Stimulated activated CD4-positive, alpha-beta T cell treated with anti-CD3 and anti-CD28 coated beads, Interleukin-12 subunit alpha, Interleukin-12 subunit beta, amount 100 ng/mL, for 4 hours (primary cell): ENCODE results near the gene ITPR2.
"Not testable (repeated sequence)": the region's sequence is repeated elsewhere in the genome, so short reads cannot be mapped to it uniquely, and the experiment has no call there.

Experiments used
- DNase-seq: peaks from one replicate; pipeline ENCODE4 v3.0.0-alpha.2; 2020

Gene ITPR2

GRCh38 chr12:26433701-26434100 is 399.3 kb downstream of the ITPR2 start:
- DNase-seq: not testable (repeated sequence)

GRCh38 chr12:26431211-26431610 is 401.8 kb downstream of the ITPR2 start:
- no peak for DNase-seq

- DNase-seq: not testable (repeated sequence)
Measured at GRCh38 chr12:26430596-26430995, 402.4 kb downstream of the ITPR2 start.

- DNase-seq: no peak
Measured at GRCh38 chr12:26429070-26429691, 403.8 kb downstream of the ITPR2 start.

GRCh38 chr12:26428420-26428819 is 404.6 kb downstream of the ITPR2 start:
- no peak for DNase-seq

GRCh38 chr12:26426652-26427051 is 406.3 kb downstream of the ITPR2 start:
- DNase-seq: no peak

- no peak for DNase-seq
Measured at GRCh38 chr12:26425587-26426260, 407.3 kb downstream of the ITPR2 start.

GRCh38 chr12:26422839-26423398 is 410.1 kb downstream of the ITPR2 start:
- no peak for DNase-seq

- no peak for DNase-seq
Measured at GRCh38 chr12:26416550-26416949, 416.4 kb downstream of the ITPR2 start.

GRCh38 chr12:26410689-26411088 is 422.3 kb downstream of the ITPR2 start:
- DNase-seq: no peak

GRCh38 chr12:26406813-26407212 is 426.2 kb downstream of the ITPR2 start:
- DNase-seq: no peak

- no peak for DNase-seq
Measured at GRCh38 chr12:26406391-26406790, 426.6 kb downstream of the ITPR2 start.

- DNase-seq: no peak
Measured at GRCh38 chr12:26403601-26404000, 429.4 kb downstream of the ITPR2 start.

- no peak for DNase-seq
Measured at GRCh38 chr12:26402648-26403047, 430.3 kb downstream of the ITPR2 start.

GRCh38 chr12:26401874-26402273 is 431.1 kb downstream of the ITPR2 start:
- no peak for DNase-seq

GRCh38 chr12:26400627-26401026 is 432.4 kb downstream of the ITPR2 start:
- DNase-seq: no peak

- no peak for DNase-seq
Measured at GRCh38 chr12:26399381-26399780, 433.6 kb downstream of the ITPR2 start.

GRCh38 chr12:26396402-26396801 is 436.6 kb downstream of the ITPR2 start:
- no peak for DNase-seq

- DNase-seq: no peak
Measured at GRCh38 chr12:26389343-26389742, 443.7 kb downstream of the ITPR2 start.

GRCh38 chr12:26384536-26384935 is 448.5 kb downstream of the ITPR2 start:
- DNase-seq: no peak

GRCh38 chr12:26383041-26383440 is 450.0 kb downstream of the ITPR2 start:
- DNase-seq: no peak

GRCh38 chr12:26380897-26381296 is 452.1 kb downstream of the ITPR2 start:
- DNase-seq: no peak

GRCh38 chr12:26379777-26380467 is 453.1 kb downstream of the ITPR2 start:
- no peak for DNase-seq

GRCh38 chr12:26378711-26379110 is 454.3 kb downstream of the ITPR2 start:
- no peak for DNase-seq
